Measurements from ENCODE around the gene MRPL9.

DNA sequence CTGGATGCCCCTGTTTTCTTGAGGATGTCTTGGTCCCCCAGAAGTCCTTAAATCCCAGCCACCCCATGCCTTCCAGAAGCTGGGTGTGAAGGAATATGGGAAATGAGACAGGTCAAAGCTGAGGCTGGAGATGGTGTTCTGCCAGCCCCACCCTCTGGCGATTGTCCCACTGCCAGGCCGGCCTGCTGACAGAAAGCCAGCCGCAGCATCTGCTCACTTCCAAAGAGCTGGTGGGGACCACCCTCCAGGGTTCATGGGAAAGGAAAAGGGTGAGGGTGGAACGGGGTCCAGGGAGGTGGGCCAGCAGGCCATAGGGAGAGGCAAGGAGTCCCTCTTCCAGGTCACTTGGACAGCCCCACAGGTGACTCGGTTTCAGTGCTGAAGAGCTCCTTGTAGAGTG is 43.8 kb upstream of the MRPL9 start:
- TF ChIP-seq, protein P1, sequence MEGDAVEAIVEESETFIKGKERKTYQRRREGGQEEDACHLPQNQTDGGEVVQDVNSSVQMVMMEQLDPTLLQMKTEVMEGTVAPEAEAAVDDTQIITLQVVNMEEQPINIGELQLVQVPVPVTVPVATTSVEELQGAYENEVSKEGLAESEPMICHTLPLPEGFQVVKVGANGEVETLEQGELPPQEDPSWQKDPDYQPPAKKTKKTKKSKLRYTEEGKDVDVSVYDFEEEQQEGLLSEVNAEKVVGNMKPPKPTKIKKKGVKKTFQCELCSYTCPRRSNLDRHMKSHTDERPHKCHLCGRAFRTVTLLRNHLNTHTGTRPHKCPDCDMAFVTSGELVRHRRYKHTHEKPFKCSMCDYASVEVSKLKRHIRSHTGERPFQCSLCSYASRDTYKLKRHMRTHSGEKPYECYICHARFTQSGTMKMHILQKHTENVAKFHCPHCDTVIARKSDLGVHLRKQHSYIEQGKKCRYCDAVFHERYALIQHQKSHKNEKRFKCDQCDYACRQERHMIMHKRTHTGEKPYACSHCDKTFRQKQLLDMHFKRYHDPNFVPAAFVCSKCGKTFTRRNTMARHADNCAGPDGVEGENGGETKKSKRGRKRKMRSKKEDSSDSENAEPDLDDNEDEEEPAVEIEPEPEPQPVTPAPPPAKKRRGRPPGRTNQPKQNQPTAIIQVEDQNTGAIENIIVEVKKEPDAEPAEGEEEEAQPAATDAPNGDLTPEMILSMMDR (IDR thresholded peaks at IDR 0.05) = no peak
- no peak for TF ChIP-seq EZH2 (IDR thresholded peaks at IDR 0.05; ENCODE audit: borderline replicate concordance, insufficient read depth, low read depth, low read length, poor library complexity, severe bottlenecking)
